ENCODE results near the gene ATP9B.

- TF ChIP-seq, protein P1, sequence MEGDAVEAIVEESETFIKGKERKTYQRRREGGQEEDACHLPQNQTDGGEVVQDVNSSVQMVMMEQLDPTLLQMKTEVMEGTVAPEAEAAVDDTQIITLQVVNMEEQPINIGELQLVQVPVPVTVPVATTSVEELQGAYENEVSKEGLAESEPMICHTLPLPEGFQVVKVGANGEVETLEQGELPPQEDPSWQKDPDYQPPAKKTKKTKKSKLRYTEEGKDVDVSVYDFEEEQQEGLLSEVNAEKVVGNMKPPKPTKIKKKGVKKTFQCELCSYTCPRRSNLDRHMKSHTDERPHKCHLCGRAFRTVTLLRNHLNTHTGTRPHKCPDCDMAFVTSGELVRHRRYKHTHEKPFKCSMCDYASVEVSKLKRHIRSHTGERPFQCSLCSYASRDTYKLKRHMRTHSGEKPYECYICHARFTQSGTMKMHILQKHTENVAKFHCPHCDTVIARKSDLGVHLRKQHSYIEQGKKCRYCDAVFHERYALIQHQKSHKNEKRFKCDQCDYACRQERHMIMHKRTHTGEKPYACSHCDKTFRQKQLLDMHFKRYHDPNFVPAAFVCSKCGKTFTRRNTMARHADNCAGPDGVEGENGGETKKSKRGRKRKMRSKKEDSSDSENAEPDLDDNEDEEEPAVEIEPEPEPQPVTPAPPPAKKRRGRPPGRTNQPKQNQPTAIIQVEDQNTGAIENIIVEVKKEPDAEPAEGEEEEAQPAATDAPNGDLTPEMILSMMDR (IDR thresholded peaks at IDR 0.05), result no peak
- TF ChIP-seq POLR2A (IDR thresholded peaks at IDR 0.05), result no peak
- TF ChIP-seq EP300 (IDR thresholded peaks at IDR 0.05), result no peak
These were observed 230.1 kb downstream of the ATP9B start for GRCh38 chr18:79299272-79299671.

Measured in ovary (tissue), 3 donors.